GM08714 (cell line): ENCODE results near the gene RPTOR.
"Not testable (repeated sequence)": the region's sequence is repeated elsewhere in the genome, so short reads cannot be mapped to it uniquely, and the experiment has no call there.

Experiments used
- H3K4me3 ChIP-seq: fragments of 200-500 bp; sonication (Bioruptor generic); 2 replicates; pipeline ENCODE4 v1.5.1; 2014; ENCODE audit warnings: mild to moderate bottlenecking, low read length, inconsistent platforms
- ZNF274 ChIP-seq: IDR thresholded peaks from 2 replicates; pipeline ENCODE4 v1.6.1; 2012; ENCODE audit warnings: mild to moderate bottlenecking, low read depth, low read length

RPTOR gene

DNA sequence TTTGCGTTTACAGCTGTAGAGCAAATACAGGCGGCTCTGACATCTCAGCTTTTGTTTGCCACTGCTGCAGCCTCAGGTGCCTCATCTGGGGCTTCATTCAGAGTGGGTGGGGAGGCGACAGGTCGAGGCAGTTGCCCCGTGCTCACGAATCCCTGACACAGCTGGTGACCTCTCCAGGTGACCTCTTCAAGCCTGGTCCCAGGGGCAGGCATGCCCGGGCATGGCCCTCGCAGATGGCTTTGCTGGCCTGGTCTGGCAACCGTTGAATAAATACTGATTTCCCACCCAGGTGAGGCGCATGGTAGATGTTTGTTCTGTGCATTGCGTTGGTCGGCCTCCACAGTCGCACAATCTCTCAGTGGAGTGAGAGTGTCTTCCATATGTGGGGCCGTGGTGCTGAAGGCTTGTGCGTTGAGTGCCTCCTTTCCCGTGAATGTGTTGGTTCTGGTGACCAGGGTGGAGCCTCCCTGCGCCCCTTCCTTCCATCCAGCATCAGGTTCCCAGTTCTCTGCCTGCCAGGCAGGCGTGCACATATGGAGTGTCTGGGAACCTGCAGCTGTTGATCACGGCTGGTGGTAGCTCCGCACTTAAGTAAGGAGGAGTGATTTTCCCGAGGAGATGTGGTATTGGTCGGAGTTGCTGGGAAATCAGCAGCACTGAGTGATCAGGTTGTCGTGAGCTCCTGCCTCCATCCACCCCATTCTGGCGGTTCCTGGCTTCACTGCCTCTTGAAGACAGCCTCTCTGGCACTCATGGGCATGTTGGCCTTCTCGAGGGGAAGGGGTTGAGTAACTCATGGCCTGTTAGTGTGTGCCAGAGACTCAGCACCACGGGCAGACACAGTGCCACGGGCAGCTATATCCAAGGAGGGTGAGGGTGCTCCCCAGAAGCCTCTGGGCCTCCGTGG, 149.7 kb downstream of the RPTOR start:
- TF ChIP-seq ZNF274, result no peak
- H3K4me3 ChIP-seq, result no peak overlapping the region

DNA sequence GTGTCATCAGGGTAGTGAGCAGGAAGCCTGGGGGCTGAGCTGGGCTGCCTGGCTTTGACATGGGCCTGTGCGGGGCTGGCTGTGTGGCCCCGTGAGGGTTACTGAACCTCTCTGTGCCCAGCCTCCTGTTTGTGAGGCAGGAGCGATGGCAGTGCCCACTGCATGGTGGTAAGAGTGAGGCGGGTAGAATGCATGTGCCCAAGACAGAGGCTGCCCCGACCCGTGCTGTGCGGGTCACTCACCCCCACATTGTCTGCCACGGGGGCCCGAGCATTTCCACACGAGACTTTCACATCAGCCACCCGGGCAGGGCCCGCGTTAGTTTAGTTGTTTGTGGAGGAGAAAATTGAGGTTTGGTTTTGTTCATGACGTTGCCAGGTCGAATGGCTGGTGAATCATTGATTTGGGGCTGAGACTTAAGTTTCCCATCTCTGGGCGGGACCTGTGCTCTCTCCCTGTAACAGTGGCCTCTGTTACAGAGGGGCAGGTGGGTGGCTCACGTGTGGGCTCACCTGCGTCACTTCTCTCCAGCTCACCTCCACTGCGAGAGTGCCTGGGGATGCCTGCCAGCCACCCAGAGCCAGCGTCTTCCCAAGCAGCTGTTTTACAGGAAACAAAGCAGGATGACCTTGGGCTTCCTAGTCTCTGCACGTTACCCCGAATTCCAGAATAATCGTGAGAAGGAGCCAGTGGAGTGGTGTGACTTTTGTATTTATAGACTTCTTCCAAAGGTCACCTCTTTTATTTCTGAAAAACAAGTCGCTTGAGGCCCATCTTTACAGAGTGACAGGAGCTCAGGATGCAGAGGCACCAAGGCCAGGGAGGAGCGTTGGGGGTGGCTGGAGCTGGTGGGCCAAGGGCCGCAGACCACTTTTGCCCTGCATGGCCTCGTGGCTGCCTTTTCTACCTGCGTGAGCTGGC, 150.6 kb downstream of the RPTOR start:
- no peak overlapping the region for H3K4me3 ChIP-seq
- no peak for TF ChIP-seq ZNF274

DNA sequence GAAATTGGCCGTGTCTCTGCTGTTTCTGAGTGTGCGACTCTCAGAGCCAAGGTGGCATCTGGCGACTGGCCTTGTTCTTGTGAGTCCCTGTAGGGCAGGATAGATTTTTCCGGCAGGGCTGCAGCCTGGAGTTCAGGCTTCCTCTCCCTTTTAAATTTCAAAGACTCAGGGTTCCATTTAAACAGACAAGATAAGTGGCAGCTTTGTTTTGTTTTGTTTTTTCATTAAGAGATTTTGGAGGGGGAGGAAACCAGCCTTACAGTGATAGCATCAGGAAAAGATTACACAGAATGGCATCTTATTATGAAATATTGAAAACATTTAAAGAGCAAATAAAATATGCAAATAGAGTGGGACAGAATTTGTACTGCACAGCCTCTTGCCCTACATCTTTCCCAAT, 151.3 kb downstream of the RPTOR start:
- no peak for TF ChIP-seq ZNF274
- no peak overlapping the region for H3K4me3 ChIP-seq

DNA sequence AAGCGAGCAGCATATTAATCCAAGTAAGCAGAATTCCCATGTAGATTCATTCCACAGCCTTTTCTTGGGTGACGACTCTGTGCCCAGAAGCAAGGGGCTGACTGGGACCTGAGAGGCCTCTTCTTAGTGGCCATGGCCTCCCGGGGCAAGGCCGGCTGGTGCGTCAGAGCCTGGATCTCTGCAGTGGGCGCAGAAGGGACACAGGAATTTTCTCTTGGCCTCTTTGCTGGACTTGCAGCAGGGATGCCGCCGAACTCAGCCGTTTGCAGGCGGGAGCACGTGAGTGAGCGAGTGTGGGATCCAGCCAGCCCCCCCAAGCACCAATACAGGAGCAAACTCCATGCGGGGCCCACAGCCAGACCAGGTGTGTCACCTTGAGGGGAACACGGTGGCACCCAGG, 151.8 kb downstream of the RPTOR start:
- TF ChIP-seq ZNF274, result no peak
- no peak overlapping the region for H3K4me3 ChIP-seq

DNA sequence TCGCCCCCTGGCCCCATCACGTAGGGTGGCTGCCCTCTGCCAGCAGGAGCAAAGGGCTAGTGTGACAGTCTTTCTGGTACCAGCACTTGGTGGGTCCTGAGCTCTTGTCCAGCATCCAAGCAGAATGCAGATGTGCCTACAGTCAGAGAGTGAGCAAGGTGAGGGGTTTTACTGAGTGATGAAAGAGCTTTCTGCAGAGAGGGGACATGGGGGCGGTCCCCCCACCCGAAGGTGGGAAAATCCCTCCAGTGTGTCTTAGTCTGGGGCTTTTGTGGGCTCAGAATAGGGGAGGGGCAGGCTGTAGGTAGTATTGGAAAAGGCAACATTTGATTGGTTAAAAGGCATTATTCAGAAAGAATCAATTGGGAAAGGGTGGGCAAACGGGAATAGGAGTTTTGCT, 152.3 kb downstream of the RPTOR start:
- TF ChIP-seq ZNF274, result no peak
- H3K4me3 ChIP-seq, result no peak overlapping the region

DNA sequence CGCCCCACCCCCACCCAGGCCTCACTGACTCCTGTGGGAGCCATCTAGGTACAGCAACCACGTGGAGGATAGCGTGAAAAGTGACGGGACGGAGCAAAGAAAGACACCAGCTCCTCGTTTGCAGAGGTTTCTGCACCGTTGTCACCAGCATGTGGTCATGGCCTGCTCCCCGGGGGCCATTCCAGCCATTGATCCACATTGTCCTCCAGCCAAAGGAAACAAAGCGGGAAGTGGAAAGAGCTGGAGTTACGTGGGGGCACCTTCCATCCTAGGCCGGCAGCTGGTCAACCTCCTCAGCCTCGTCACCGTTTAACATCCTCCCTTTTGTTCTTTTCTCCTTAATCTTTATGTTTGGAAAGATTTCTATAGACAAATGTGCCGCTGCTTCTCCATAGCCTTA, 153.7 kb downstream of the RPTOR start:
- H3K4me3 ChIP-seq, result no peak overlapping the region
- TF ChIP-seq ZNF274, result no peak

DNA sequence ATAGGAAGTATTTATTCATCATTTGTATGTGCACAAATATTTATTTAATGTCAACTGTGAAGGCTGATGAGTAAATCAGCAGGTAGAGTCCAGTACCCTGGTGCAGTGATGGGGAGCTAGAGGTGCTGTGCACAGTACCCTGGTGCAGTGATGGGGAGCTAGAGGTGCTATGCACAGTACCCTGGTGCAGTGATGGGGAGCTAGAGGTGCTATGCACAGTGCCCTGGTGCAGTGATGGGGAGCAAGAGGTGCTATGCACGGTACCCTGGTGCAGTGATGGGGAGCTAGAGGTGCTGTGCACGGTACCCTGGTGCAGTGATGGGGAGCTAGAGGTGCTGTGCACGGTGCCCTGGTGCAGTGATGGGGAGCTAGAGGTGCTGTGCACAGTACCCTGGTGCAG, 154.6 kb downstream of the RPTOR start:
- H3K4me3 ChIP-seq, result not testable (repeated sequence)

DNA sequence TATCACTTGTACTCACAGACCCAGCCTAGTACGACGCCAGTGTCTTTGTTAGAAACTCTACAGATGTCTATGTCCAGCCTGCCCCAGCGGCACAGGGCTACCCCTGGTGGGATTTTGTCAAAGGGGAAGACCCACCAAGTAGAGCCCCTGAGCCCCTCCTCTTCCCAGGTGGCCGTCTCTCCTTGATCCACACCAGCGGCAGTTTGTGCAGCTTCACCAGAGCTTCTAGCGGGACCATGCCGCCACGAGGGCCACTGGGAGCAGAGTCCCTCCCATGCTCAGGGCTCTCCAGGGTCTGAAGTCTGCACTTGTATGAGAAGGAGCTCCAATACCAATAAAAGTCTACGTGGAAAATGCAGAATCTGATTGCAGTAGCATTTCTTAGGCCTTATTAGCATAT, 157.1 kb downstream of the RPTOR start:
- no peak overlapping the region for H3K4me3 ChIP-seq
- TF ChIP-seq ZNF274, result no peak

DNA sequence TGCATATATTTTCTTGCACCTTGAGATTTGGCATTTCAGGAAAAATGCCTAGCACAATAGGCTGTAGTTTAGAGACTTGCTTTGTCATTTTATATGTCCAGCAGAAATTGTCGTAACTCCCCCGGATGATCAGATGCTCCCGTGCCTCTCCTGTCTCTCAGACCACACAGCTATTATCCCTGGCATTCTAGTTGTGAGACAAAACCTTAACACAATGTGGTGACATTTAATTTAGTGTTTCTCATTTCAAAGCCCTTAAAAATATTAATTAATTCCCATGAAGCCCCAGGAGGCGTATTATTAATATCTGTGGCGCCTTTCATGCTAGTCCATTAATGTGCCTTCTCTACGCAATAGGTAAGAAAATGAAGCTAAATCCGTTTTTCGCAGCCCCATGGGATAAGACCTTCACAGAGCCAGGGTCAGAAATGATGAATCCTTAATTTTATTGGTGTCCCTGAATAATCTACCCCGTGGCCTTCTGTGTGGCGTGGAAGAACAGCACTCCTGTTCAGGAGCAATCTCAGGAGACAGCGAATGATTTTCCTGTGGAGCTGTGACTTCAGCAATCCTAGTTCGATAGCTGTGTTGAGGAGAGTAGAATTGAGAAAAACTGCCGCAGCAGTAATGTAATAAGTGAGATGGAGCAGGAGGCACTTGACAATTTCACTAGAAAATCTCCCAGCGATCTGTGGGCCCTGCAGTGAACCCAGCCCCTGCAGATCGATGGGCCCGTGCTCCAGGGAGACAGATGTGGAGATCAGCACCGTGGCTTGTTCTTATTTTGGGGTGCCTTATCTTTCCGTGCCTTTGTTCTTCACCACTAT, 157.9 kb downstream of the RPTOR start:
- TF ChIP-seq ZNF274, result no peak
- no peak overlapping the region for H3K4me3 ChIP-seq

DNA sequence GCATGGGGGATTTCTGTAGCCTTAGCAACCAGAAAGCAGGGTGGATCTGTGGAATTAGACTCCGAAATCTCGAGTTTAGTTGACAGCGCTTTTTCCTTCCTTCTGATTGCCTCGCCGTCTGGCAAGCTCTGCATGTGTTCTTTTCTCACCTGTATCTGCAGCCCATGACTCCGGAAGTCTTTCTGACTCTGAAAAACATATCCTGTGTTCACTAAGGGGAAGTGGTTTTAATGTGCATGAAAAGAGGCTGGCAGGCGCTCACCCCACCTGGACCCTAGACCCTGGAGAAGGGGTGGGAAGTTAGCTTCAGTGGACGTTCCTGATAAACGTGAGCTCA, 158.5 kb downstream of the RPTOR start:
- no peak overlapping the region for H3K4me3 ChIP-seq
- no peak for TF ChIP-seq ZNF274

DNA sequence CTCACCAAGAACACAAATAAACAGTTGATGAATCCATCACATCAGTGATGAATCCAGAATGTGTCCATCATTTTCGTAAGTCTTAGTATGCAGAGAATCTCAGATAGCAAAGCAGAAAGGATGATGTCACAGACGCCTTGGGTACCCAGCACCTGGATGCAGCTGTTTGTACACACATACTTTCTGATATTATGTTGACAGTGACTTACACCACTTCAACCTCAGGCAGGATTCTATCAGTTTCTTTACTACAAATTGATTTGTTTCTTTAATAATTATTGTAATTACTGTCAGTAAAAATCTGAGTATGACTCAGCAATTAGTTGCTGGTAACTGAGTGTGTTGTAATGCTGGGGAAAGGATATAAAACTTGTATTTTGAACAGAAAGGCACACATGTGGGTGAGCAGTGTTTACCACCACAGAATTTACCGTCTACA, 159.8 kb downstream of the RPTOR start:
- no peak for TF ChIP-seq ZNF274
- H3K4me3 ChIP-seq, result no peak overlapping the region

DNA sequence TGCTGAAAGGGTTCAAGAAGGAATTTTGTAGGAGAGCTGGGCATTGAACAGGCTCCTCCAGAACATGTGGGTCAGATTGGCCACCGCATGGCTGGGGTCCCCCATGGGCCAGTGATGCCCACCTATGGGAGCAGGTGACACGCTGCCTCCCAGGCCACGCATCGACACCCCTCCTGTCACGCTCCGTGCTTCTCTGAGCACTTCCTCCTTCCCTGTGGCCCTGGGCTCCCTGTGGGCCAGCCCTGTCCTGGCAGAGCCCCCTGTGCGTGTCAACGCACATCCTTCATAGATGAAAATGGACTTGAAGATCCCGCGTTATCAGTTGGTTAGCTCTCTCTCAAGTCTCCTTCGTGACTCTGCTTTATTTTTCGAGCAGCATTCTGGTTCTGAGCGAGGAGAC, 160.3 kb downstream of the RPTOR start:
- no peak overlapping the region for H3K4me3 ChIP-seq

DNA sequence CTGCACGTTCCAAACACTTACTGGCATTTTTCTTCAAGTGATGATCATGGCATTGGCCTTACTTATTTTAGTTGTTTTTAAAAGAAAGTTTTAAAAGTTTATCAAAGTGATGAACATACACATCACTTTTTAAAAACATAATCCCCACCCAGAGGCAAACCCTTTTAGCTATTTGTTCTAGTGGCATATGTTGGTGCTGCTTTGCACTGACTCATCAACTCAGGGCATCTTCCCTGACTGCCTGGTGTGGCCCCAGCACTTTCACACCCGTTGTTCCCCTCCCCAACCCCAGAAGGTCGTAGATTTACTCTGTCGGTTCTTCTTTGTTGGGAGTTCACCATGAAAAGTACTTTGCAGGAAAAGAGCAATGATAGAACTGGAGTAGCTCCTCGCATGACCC, 161.3 kb downstream of the RPTOR start:
- H3K4me3 ChIP-seq, result no peak overlapping the region
- TF ChIP-seq ZNF274, result no peak

More for the DNA sequence above, 160.3 kb downstream of the RPTOR start:
- no peak for TF ChIP-seq ZNF274

DNA sequence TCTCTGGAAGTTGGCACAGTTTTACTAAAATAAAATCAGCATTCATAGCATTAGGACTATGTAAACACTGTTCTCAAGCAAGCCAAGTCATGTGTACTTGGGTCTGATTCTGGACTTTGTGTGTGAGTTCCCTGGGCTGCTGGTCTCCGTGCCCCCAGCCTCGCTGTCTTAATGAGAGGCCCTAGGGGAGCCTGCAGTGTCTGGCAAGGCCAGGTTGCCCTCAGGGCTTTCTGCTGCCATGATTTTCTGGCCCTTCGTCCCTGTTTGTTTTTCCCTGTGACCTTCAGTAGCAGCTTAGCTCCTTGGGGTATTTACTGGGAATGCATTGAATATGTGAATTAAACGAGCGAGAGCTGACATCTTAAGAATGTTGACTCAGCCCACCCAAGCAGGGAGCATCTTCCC, 161.8 kb downstream of the RPTOR start:
- no peak for TF ChIP-seq ZNF274
- H3K4me3 ChIP-seq, result no peak overlapping the region

DNA sequence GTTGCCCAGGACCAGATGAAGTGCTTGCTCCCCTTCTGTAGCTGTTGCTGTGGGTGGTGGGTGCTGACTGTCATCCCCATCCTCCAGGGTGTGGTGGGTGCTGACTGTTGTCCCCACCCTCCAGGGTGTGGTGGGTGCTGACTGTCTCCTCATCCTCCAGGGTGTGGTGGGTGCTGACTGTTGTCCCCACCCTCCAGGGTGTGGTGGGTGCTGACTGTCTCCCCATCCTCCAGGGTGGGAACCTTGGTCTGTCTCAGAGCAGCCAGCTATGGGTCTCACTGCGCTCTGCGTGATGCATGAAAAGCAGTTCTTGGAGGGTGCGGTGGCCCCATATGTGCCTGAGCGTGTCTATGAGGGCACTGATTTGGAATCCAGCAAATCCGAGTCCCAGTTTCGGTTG, 163.8 kb downstream of the RPTOR start:
- no peak for TF ChIP-seq ZNF274
- no peak overlapping the region for H3K4me3 ChIP-seq
